K562 (cell line): ENCODE results near the gene MICU2. TPM values are rescaled to one million over a fixed set of nuclear protein-coding genes. Genes with fewer than 3 reads are reported as not detected.

Experiments
- ATAC-seq: fragments of 200-7000 bp; cut with Tn5 transposase; 3 replicates; pipeline ENCODE4 v1.9.1; 2020; ENCODE audit warnings: moderate library complexity
- BruUV-seq: library from RNA; stranded (reverse); fragments of 400-500 nt; replicated peaks from 2 replicates; lab custom pipeline; 2021; lab: Mats Ljungman, UMichigan
- CTCF ChIA-PET: fragments of 300-600 bp; formaldehyde crosslinking; extraction: SDS; loops from one replicate; lab custom pipeline; 2021; ENCODE audit warnings: low intra/inter-chr PET ratio; lab: Yijun Ruan, JAX
- POLR2A ChIA-PET: fragments of 300-600, 350-650 bp; sonication (Branson Sonifier 250); formaldehyde crosslinking; extraction: SDS; loops from one replicate; lab custom pipeline; 2021; ENCODE audit warnings: antibody characterized with exemption, inconsistent platforms; lab: Yijun Ruan, JAX
- DNase-seq, 4 experiments: peaks; one replicate each; pipeline versions ENCODE4 v3.0.0 to v3.0.0-alpha.2; 2011 to 2018; ENCODE audit warnings: low spot score in 3 of 4, mixed read lengths in 3 of 4; ENCODE audit errors: extremely low read depth in 1 of 4
- FAIRE-seq: peaks from 2 replicates; lab custom pipeline; 2011; peaks lifted over from hg19 to GRCh38; lab: Jason Lieb, UNC
- H2AFZ ChIP-seq: 2 replicates; pipeline ENCODE4 v1.6.0; 2011; ENCODE audit warnings: low read depth, low read length, control low read depth, inconsistent platforms
- H3K27ac ChIP-seq: fragments of 200-600 bp; 3 replicates; pipeline ENCODE4 v1.8.0; 2011; ENCODE audit warnings: low read depth, mild to moderate bottlenecking, control low read depth, inconsistent platforms, low read length, moderate library complexity, mixed read lengths; ENCODE audit errors: extremely low read depth
- H3K27me3 ChIP-seq, 2 experiments: fragments of 300-600 bp in 1 of 2; 2 replicates in 1 of 2; 3 replicates in 1 of 2; pipeline versions ENCODE4 v1.6.0 to v1.8.0; 2011; ENCODE audit warnings: inconsistent platforms in 2 of 2, low read length in 2 of 2, mild to moderate bottlenecking in 1 of 2, mixed read lengths in 1 of 2, moderate library complexity in 1 of 2; ENCODE audit not compliant: control insufficient read depth in 2 of 2, insufficient read depth in 2 of 2
- H3K36me3 ChIP-seq: fragments of 300-600 bp; 3 replicates; pipeline ENCODE4 v1.8.0; 2011; ENCODE audit warnings: mild to moderate bottlenecking, low read length, inconsistent platforms; ENCODE audit not compliant: control insufficient read depth, insufficient read depth
- H3K4me1 ChIP-seq, 2 experiments: fragments of 200-600 bp in 1 of 2; replicated peaks in 1 of 2; 2 replicates in 1 of 2; 3 replicates in 1 of 2; pipeline versions ENCODE4 v1.5.1 to v1.8.0; 2011; ENCODE audit warnings: inconsistent platforms in 2 of 2, low read length in 2 of 2, mild to moderate bottlenecking in 1 of 2, mixed read lengths in 1 of 2, moderate library complexity in 1 of 2; ENCODE audit not compliant: control insufficient read depth in 2 of 2, insufficient read depth in 2 of 2
- H3K4me2 ChIP-seq: 2 replicates; pipeline ENCODE4 v1.6.1; 2011; ENCODE audit warnings: low read length, control low read depth, inconsistent platforms, mixed read lengths; ENCODE audit not compliant: insufficient read depth
- H3K4me3 ChIP-seq: fragments of 200-600 bp; sonication (generic), shearing (Covaris generic); 2 replicates; pipeline ENCODE4 v1.5.1; 2016; ENCODE audit warnings: control low read depth, inconsistent platforms
- H3K79me2 ChIP-seq: fragments of 200-600 bp; 3 replicates; pipeline ENCODE4 v1.8.0; 2011; ENCODE audit warnings: low read length, inconsistent platforms; ENCODE audit not compliant: control insufficient read depth, insufficient read depth
- H3K9ac ChIP-seq, 2 experiments: 2 replicates each; pipeline versions ENCODE4 v1.6.0 to v1.6.1; 2011; ENCODE audit warnings: low read depth in 2 of 2, low read length in 2 of 2, control low read depth in 1 of 2, inconsistent platforms in 1 of 2, mild to moderate bottlenecking in 1 of 2, mixed read lengths in 1 of 2; ENCODE audit not compliant: insufficient read depth in 1 of 2
- H3K9me1 ChIP-seq: one replicate; pipeline ENCODE4 v1.6.0; 2011; ENCODE audit warnings: inconsistent platforms, mild to moderate bottlenecking, low read length, moderate library complexity; ENCODE audit not compliant: control insufficient read depth, insufficient read depth
- H3K9me3 ChIP-seq: replicated peaks from 2 replicates; pipeline ENCODE4 v1.5.1; 2011; ENCODE audit warnings: low read depth, low read length, inconsistent platforms; ENCODE audit not compliant: control insufficient read depth, insufficient read depth
- H4K20me1 ChIP-seq: replicated peaks from 2 replicates; pipeline ENCODE4 v1.6.1; 2011; ENCODE audit warnings: low read length, inconsistent platforms, mixed read lengths; ENCODE audit not compliant: control insufficient read depth, insufficient read depth
- BRD9 ChIP-seq: fragments of 450-650 bp; IDR thresholded peaks from 2 replicates; pipeline ENCODE4 v1.6.1; 2018; ENCODE audit warnings: low read depth; ENCODE audit not compliant: partially characterized antibody
- HNRNPK ChIP-seq: fragments of 200-400 bp; formaldehyde crosslinking; IDR thresholded peaks from one replicate; pipeline ENCODE4 v1.6.1; 2018; ENCODE audit warnings: mild to moderate bottlenecking, low read depth, low read length; ENCODE audit not compliant: poor library complexity, severe bottlenecking
- IRF2 ChIP-seq: sonication (generic); formaldehyde crosslinking; IDR thresholded peaks from 2 replicates; pipeline ENCODE4 v1.8.1; 2022; ENCODE audit warnings: mild to moderate bottlenecking, missing genetic modification reagents
- PHF21A ChIP-seq: fragments of 450-650 bp; IDR thresholded peaks from 2 replicates; pipeline ENCODE4 v1.6.1; 2017; ENCODE audit warnings: low read depth, borderline replicate concordance
- SAFB ChIP-seq: fragments of 200-400 bp; formaldehyde crosslinking; IDR thresholded peaks from 2 replicates; pipeline ENCODE4 v1.6.1; 2017; ENCODE audit warnings: low read depth, low read length, borderline replicate concordance
- STAG1 ChIP-seq: sonication (generic); formaldehyde crosslinking; IDR thresholded peaks from 2 replicates; pipeline ENCODE4 v1.5.0; 2020; ENCODE audit warnings: missing genetic modification reagents, borderline replicate concordance
- TRIM24 ChIP-seq, 2 experiments: fragments of 450-650 bp; IDR thresholded peaks; 2 replicates each; pipeline ENCODE4 v1.6.1; 2016
- ZNF589 ChIP-seq: fragments of 200-800 bp; sonication (Bioruptor generic); IDR thresholded peaks from 2 replicates; pipeline ENCODE4 v1.6.1; 2016; ENCODE audit warnings: low read depth, missing genetic modification characterization, missing compliant biosample characterization
- ZNF717 ChIP-seq: fragments of 250-450 bp; sonication (Bioruptor Pico); IDR thresholded peaks from 2 replicates; pipeline ENCODE4 v1.5.0; 2021
- WGBS: fragments of 100-300 bp; shearing (Covaris generic); methylation state at CpG from one replicate; pipeline ENCODE4 v1.1.6; 2016; ENCODE audit warnings: low coverage, mixed read lengths; ENCODE audit not compliant: insufficient coverage; ENCODE audit errors: missing lambda C conversion rate; 5-methylcytosine and 5-hydroxymethylcytosine counted together
- in situ Hi-C: fragments of 300-500 bp; cut with MboI; formaldehyde crosslinking; loops from 4 replicates; pipeline ENCODE4 v1.15.0; 2018; ENCODE audit warnings: inconsistent platforms, mixed read lengths
- intact Hi-C: fragments of 100-400 bp; cut with micrococcal nuclease; formaldehyde crosslinking; loops from 2 replicates; pipeline ENCODE4 v1.14.2; 2022
- polyA plus RNA-seq, 8 experiments: library from polyadenylated mRNA; depleted of rRNA in 4 of 8; stranded (reverse) in 5 of 8; unstranded in 3 of 8; fragments of >200 nt; fragmentation: Nextera tagmentation in 2 of 8; fragmentation: Illumina TruSeq in 1 of 8; extraction: Ambion mirVana in 2 of 8; extraction: Trizol in 1 of 8; gene quantifications; 2 replicates each; pipeline versions ENCODE4 v1.2.1 to v1.2.3, GENCODE V29; 2011 to 2014; ENCODE audit warnings: inconsistent platforms in 1 of 8, missing spikeins in 1 of 8
- total RNA-seq, 7 experiments: library from RNA; depleted of rRNA in 6 of 7; stranded (reverse); fragments of >200 nt in 6 of 7; fragmentation: Illumina TruSeq in 2 of 7; extraction: Trizol in 2 of 7; gene quantifications; 2 replicates each; pipeline versions ENCODE4 v1.2.1 to v1.2.3, GENCODE V29; 2011 to 2021; ENCODE audit warnings: low replicate concordance in 1 of 7
- TF ChIP-seq, protein P1 (sequence below): fragments of 250-450 bp; sonication (Bioruptor Pico); IDR thresholded peaks from 2 replicates; pipeline ENCODE4 v1.5.0; 2020; ENCODE audit warnings: mild to moderate bottlenecking
- TF ChIP-seq, protein P2 (sequence below), 2 experiments: IDR thresholded peaks in 1 of 2; conservative IDR thresholded peaks in 1 of 2; 2 replicates each; pipeline ENCODE4 v1.6.1; 2016; ENCODE audit warnings: low read depth in 2 of 2, mild to moderate bottlenecking in 1 of 2, missing compliant biosample characterization in 1 of 2, missing genetic modification characterization in 1 of 2, moderate library complexity in 1 of 2

Gene MICU2
- total and polyA plus RNA-seq, 9 of the 15 experiments (the other 6 are each of a cell fraction or from before 2014, with no cell fraction given) = 9.1 to 41.8 (median 33.4) TPM

DNA sequence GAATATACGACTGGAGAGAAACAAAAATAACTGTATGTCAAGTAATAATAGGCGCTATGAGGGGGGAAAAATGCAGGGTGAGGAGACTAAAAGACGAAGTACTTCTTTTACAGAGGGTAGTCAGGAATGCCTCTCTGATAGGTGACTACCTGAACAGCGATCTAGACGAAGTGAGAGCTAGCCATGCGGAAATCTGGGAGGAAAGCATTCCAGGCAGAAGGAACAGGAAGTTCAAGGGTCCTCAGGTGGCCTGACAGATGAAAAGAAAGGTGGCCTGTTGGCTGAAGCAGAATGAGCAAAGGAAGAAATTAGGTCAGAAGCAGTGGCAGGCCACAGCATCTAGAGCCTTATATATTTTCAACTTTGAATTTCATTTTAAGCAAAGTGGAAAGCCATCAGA is 158.2 kb downstream of the MICU2 start:
- H3K79me2 ChIP-seq = peaks cover 10% of the 10 kb centered on the region
- 82% methylated on average over 6 of the region's 6 CpGs for WGBS
- no peak for TF ChIP-seq TRIM24 (IDR thresholded peaks at IDR 0.05)
- TF ChIP-seq HNRNPK = no peak
- TF ChIP-seq ZNF589 = no peak
- no peak for TF ChIP-seq SAFB
- TF ChIP-seq IRF2 (CRISPR knock-in tag) = no peak
- no peak for TF ChIP-seq ZNF717 (CRISPR knock-in tag)
- no peak for TF ChIP-seq BRD9
- TF ChIP-seq, protein P1, sequence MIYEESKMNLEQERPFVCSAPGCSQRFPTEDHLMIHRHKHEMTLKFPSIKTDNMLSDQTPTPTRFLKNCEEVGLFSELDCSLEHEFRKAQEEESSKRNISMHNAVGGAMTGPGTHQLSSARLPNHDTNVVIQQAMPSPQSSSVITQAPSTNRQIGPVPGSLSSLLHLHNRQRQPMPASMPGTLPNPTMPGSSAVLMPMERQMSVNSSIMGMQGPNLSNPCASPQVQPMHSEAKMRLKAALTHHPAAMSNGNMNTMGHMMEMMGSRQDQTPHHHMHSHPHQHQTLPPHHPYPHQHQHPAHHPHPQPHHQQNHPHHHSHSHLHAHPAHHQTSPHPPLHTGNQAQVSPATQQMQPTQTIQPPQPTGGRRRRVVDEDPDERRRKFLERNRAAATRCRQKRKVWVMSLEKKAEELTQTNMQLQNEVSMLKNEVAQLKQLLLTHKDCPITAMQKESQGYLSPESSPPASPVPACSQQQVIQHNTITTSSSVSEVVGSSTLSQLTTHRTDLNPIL = no peak
- TF ChIP-seq, protein P2, sequence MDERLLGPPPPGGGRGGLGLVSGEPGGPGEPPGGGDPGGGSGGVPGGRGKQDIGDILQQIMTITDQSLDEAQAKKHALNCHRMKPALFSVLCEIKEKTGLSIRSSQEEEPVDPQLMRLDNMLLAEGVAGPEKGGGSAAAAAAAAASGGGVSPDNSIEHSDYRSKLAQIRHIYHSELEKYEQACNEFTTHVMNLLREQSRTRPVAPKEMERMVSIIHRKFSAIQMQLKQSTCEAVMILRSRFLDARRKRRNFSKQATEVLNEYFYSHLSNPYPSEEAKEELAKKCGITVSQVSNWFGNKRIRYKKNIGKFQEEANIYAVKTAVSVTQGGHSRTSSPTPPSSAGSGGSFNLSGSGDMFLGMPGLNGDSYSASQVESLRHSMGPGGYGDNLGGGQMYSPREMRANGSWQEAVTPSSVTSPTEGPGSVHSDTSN (CRISPR knock-in tag; IDR thresholded peaks at IDR 0.05; ENCODE audit: low read depth) = no peak
- TF ChIP-seq, protein P2 (tag; conservative IDR thresholded peaks at IDR 0.05; ENCODE audit: low read depth) = no peak
- no peak for TF ChIP-seq STAG1 (CRISPR knock-in tag)
- no peak for TF ChIP-seq PHF21A
- no peak overlapping the region for H3K4me3 ChIP-seq
- no peaks in the 10 kb centered on the region for H3K27me3 ChIP-seq
- H3K9ac ChIP-seq = no peak overlapping the region
- ATAC-seq (no peak), DNase-seq (no peak), FAIRE-seq (no peak)
- CTCF ChIA-PET = no interaction called here
- H3K9me3 ChIP-seq = no peaks in the 10 kb centered on the region
- intact Hi-C loops (no loop called here), in situ Hi-C loops (no loop called here)
- BruUV-seq = no TSS peak
- POLR2A ChIA-PET = interaction anchor here (1.2 to 1.4 kb wide), 2 partner anchors 10 to 13 kb away, joined by 3 read pairs; partner anchors contain the start of gene ZDHHC20
- H4K20me1 ChIP-seq = no peaks in the 10 kb centered on the region
- no peaks in the 10 kb centered on the region for H3K9me1 ChIP-seq
- no peak overlapping the region for H3K4me2 ChIP-seq
- no peaks in the 10 kb centered on the region for H3K4me1 ChIP-seq
- no peak overlapping the region for H3K27ac ChIP-seq
- H2AFZ ChIP-seq = no peak overlapping the region
- no peaks in the 10 kb centered on the region for H3K36me3 ChIP-seq
